Neural cell (in vitro differentiated cells): Measurements from ENCODE around the gene TTC21A. TPM values are rescaled to one million over a fixed set of nuclear protein-coding genes. Genes with fewer than 3 reads are reported as not detected.

ENCODE experiments used
- H2AFZ ChIP-seq: fragments of 200-600, 300-800 bp; sonication (generic), shearing (Covaris generic); 2 replicates; pipeline ENCODE4 v1.6.0; 2014; ENCODE audit warnings: low read depth, mild to moderate bottlenecking, antibody characterized with exemption, low read length, moderate library complexity
- H3F3A ChIP-seq: fragments of 200-600 bp; shearing (Covaris generic); 2 replicates; pipeline ENCODE4 v1.6.1; 2016; ENCODE audit warnings: mild to moderate bottlenecking, moderate library complexity, mixed read lengths, antibody characterized with exemption, low read length; ENCODE audit not compliant: insufficient read depth, poor library complexity, severe bottlenecking
- H3K27ac ChIP-seq: fragments of 200-600, 300-800 bp; sonication (generic), shearing (Covaris generic); 2 replicates; pipeline ENCODE4 v1.5.1; 2014; ENCODE audit warnings: mild to moderate bottlenecking, low read length, moderate library complexity
- H3K27me3 ChIP-seq: fragments of 300-800, 200-600 bp; sonication (generic), shearing (Covaris generic); 2 replicates; pipeline ENCODE4 v1.6.0; 2014; ENCODE audit warnings: mild to moderate bottlenecking, low read depth, low read length, moderate library complexity; ENCODE audit not compliant: insufficient read depth
- H3K36me3 ChIP-seq: fragments of 300-800, 200-600 bp; sonication (generic), shearing (Covaris generic); 2 replicates; pipeline ENCODE4 v1.5.1; 2014; ENCODE audit warnings: mild to moderate bottlenecking, antibody characterized with exemption, low read length, moderate library complexity; ENCODE audit not compliant: insufficient read depth
- H3K4me2 ChIP-seq: fragments of 300-800, 200-600 bp; sonication (generic), shearing (Covaris generic); 2 replicates; pipeline ENCODE4 v1.6.0; 2014; ENCODE audit warnings: mild to moderate bottlenecking, low read length
- H3K4me3 ChIP-seq: fragments of 300-800, 200-600 bp; sonication (generic), shearing (Covaris generic); 2 replicates; pipeline ENCODE4 v1.5.1; 2014; ENCODE audit warnings: mild to moderate bottlenecking, low read length, moderate library complexity
- H3K79me2 ChIP-seq: fragments of 200-600 bp; shearing (Covaris generic); replicated peaks from 2 replicates; pipeline ENCODE4 v1.6.0; 2014; ENCODE audit warnings: mild to moderate bottlenecking, low read length, moderate library complexity; ENCODE audit not compliant: insufficient read depth
- H3K9ac ChIP-seq: fragments of 300-800, 200-600 bp; sonication (generic), shearing (Covaris generic); 2 replicates; pipeline ENCODE4 v1.6.1; 2016; ENCODE audit warnings: mild to moderate bottlenecking, low read length, mixed read lengths
- H3K9me2 ChIP-seq: fragments of 200-600 bp; shearing (Covaris generic); 2 replicates; pipeline ENCODE4 v1.6.1; 2016; ENCODE audit warnings: mild to moderate bottlenecking, low read length, mixed read lengths; ENCODE audit not compliant: insufficient read depth
- H3K9me3 ChIP-seq: fragments of 200-600, 300-800 bp; sonication (generic), shearing (Covaris generic); 2 replicates; pipeline ENCODE4 v1.6.1; 2016; ENCODE audit warnings: mild to moderate bottlenecking, mixed run types, low read length, moderate library complexity, mixed read lengths
- H4K20me1 ChIP-seq: fragments of 200-600 bp; shearing (Covaris generic); 2 replicates; pipeline ENCODE4 v1.6.1; 2016; ENCODE audit warnings: mild to moderate bottlenecking, mixed run types; ENCODE audit not compliant: insufficient read depth
- CTCF ChIP-seq: fragments of 450-650 bp; IDR thresholded peaks from 2 replicates; pipeline ENCODE4 v1.5.1; 2014; ENCODE audit warnings: antibody characterized with exemption, mild to moderate bottlenecking, moderate library complexity; ENCODE audit not compliant: poor library complexity, severe bottlenecking
- EP300 ChIP-seq: fragments of 450-650 bp; conservative IDR thresholded peaks from 2 replicates; pipeline ENCODE4 v1.6.1; 2014; ENCODE audit warnings: antibody characterized with exemption, mild to moderate bottlenecking, moderate library complexity; ENCODE audit not compliant: poor library complexity, severe bottlenecking
- EZH2 ChIP-seq: fragments of 200-600, 300-800 bp; shearing (Covaris generic), sonication (generic); IDR thresholded peaks from 2 replicates; pipeline ENCODE4 v1.6.1; 2014; ENCODE audit warnings: antibody characterized with exemption, low read length, borderline replicate concordance, mild to moderate bottlenecking; ENCODE audit not compliant: insufficient read depth, poor library complexity, severe bottlenecking
- MXI1 ChIP-seq: fragments of 450-650 bp; conservative IDR thresholded peaks from 2 replicates; pipeline ENCODE4 v1.6.1; 2014; ENCODE audit warnings: antibody characterized with exemption, mild to moderate bottlenecking; ENCODE audit not compliant: poor library complexity, severe bottlenecking
- POLR2AphosphoS5 ChIP-seq: IDR thresholded peaks from 2 replicates; pipeline ENCODE4 v1.6.1; 2012
- RAD21 ChIP-seq: fragments of 450-650 bp; conservative IDR thresholded peaks from 2 replicates; pipeline ENCODE4 v1.6.1; 2014; ENCODE audit warnings: antibody characterized with exemption, mild to moderate bottlenecking, moderate library complexity
- REST ChIP-seq: IDR thresholded peaks from 2 replicates; pipeline ENCODE4 v1.6.1; 2012; ENCODE audit warnings: borderline replicate concordance
- SMC3 ChIP-seq: fragments of 450-650 bp; conservative IDR thresholded peaks from 2 replicates; pipeline ENCODE4 v1.6.1; 2014; ENCODE audit warnings: antibody characterized with exemption, mild to moderate bottlenecking, moderate library complexity; ENCODE audit not compliant: poor library complexity
- TAF1 ChIP-seq: IDR thresholded peaks from 2 replicates; pipeline ENCODE4 v1.6.1; 2012; ENCODE audit warnings: low read depth
- polyA plus RNA-seq: library from polyadenylated mRNA; depleted of rRNA; stranded (reverse); fragments of >200 nt; gene quantifications from 2 replicates; pipeline ENCODE4 v1.2.3, GENCODE V29; 2014

TTC21A gene
- polyA plus RNA-seq, 1 donor from 2014 or later: 6.2 TPM

DNA sequence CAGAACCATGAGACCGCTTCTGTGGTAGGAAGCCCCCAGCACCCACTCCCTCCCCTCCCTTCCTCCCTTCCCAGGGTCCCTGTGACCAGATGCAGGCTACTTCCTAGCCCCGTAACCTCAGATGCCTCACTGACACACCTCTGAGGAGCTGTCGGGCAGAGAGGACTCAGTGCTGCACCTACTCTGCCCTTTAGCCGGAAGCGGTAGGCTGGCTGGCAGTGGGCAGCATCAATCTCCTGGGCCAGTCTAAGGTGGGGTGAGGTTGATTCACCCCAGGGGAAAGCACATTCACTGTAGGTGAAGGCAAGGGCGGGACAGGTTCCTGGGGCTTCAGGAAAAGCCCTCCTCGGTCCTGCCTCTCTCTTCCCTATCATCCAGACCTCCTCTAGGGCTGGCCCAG, 26.8 kb downstream of the TTC21A start:
- Histone ChIP-seq H3K79me2 (no peaks in the 10 kb centered on the region), H3K9ac (no peak overlapping the region), H3F3A (no peaks in the 10 kb centered on the region), H3K4me3 (no peak overlapping the region), H4K20me1 (no peaks in the 10 kb centered on the region), H2AFZ (no peak overlapping the region), H3K9me3 (no peaks in the 10 kb centered on the region), H3K27ac (no peak overlapping the region), H3K36me3 (peaks cover 7% of the 10 kb centered on the region), H3K27me3 (no peaks in the 10 kb centered on the region), H3K4me2 (no peak overlapping the region), H3K9me2 (no peaks in the 10 kb centered on the region)
- TF ChIP-seq CTCF: no peak
- no peak for TF ChIP-seq TAF1
- no peak for TF ChIP-seq SMC3
- no peak for TF ChIP-seq RAD21
- no peak for TF ChIP-seq EZH2
- TF ChIP-seq REST: no peak
- no peak for TF ChIP-seq EP300
- TF ChIP-seq MXI1: no peak
- TF ChIP-seq POLR2AphosphoS5: no peak

DNA sequence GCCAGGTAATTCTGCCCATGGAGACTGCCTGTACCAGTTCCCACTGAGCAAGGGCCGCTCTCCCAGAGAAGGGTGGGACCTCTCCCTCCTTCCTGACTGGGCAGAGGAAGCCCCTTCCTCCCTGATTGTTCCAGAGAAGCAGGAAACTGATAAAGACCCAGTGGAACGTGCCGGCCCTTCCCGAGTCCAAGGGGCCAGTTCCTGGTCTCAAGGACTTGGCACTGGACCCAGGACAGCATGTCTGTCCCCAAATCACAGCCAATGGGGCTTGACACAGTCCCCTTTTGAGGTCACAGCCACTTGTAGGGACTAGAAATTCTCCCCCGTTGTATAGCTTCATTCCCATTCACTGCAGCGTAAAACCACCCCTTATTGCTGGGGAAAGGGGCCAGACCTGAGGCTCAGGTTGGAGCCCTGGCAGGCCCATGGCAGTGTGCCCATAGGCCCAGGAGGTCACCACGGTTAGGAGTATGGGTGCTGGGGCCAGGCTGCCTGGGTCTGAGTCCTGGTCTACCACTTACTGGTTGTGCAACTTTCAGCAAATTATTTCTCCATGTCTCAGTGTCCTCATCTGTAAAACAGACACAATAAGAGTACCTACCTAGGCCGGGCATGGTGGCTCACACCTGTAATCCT, 27.8 kb downstream of the TTC21A start:
- H3K9me2 ChIP-seq: no peaks in the 10 kb centered on the region
- no peaks in the 10 kb centered on the region for H3K9me3 ChIP-seq
- H3K36me3 ChIP-seq: peaks cover 7% of the 10 kb centered on the region
- H3K9ac ChIP-seq: no peak overlapping the region
- H3K4me3 ChIP-seq: no peak overlapping the region
- H2AFZ ChIP-seq: no peak overlapping the region
- no peaks in the 10 kb centered on the region for H3K79me2 ChIP-seq
- no peaks in the 10 kb centered on the region for H3K27me3 ChIP-seq
- H4K20me1 ChIP-seq: no peaks in the 10 kb centered on the region
- no peak for TF ChIP-seq SMC3
- TF ChIP-seq EP300: no peak
- TF ChIP-seq RAD21: no peak
- TF ChIP-seq POLR2AphosphoS5: no peak
- no peak for TF ChIP-seq CTCF
- no peak for TF ChIP-seq REST
- TF ChIP-seq EZH2: no peak
- TF ChIP-seq MXI1: no peak
- no peak for TF ChIP-seq TAF1
- H3F3A ChIP-seq: no peaks in the 10 kb centered on the region
- no peak overlapping the region for H3K4me2 ChIP-seq
- no peak overlapping the region for H3K27ac ChIP-seq
